Measurements from ENCODE around the gene NPHS1.
A peak's percentile ranks its signal among the peaks of the same experiment; 100 is the strongest.

DNA sequence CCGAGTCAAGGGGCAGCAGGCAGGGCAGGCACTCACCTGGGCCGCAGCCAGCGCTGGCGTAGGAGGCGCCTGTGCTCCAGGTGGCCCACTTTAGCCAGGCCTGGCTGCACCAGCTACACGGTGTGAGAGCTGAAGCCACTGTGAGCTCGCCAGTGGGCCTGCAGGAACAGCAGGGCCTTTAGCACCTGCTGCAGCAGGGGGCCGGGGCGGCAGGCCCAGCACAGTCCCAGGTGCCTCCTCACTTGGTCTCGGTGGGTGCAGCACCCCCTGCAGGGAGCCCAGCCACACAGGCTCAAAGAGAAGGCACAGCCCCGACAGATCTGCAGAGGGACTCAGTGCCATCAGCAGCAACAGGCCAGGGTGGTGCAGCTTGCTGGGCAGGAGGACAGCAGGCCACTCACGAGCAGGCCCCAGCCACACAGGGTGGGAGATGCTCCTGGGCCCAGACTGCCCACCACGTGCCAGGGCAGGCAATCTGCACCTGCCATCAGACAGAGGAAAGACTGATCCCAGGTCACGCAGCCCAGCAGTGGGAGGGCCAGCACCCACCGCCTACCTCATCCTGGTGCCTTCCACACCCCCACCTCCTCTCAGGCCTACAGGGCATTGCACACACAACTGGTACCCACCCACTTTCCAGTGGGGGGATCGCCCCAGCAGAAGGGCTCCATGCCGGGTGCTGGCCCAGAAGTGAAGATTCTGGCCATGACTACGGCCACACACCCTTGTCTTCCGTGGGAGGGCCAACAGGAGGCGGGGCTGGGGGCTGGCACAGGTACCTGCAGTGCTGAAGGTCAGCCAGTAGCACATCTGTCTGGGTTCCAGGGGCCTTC is 61.1 kb downstream of the NPHS1 start:
- TF ChIP-seq EP300 (conservative IDR thresholded peaks at IDR 0.05; ENCODE audit: poor library complexity, severe bottlenecking): no peak
- TF ChIP-seq POLR2AphosphoS5 (IDR thresholded peaks at IDR 0.05): no peak
- TF ChIP-seq, protein P1, sequence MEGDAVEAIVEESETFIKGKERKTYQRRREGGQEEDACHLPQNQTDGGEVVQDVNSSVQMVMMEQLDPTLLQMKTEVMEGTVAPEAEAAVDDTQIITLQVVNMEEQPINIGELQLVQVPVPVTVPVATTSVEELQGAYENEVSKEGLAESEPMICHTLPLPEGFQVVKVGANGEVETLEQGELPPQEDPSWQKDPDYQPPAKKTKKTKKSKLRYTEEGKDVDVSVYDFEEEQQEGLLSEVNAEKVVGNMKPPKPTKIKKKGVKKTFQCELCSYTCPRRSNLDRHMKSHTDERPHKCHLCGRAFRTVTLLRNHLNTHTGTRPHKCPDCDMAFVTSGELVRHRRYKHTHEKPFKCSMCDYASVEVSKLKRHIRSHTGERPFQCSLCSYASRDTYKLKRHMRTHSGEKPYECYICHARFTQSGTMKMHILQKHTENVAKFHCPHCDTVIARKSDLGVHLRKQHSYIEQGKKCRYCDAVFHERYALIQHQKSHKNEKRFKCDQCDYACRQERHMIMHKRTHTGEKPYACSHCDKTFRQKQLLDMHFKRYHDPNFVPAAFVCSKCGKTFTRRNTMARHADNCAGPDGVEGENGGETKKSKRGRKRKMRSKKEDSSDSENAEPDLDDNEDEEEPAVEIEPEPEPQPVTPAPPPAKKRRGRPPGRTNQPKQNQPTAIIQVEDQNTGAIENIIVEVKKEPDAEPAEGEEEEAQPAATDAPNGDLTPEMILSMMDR (IDR thresholded peaks at IDR 0.05; ENCODE audit: poor library complexity, severe bottlenecking): peak; percentile 29
- TF ChIP-seq EZH2 (IDR thresholded peaks at IDR 0.05; ENCODE audit: borderline replicate concordance, insufficient read depth, low read length, poor library complexity, severe bottlenecking): no peak
- no peak for TF ChIP-seq RAD21 (conservative IDR thresholded peaks at IDR 0.05)
- TF ChIP-seq MXI1 (conservative IDR thresholded peaks at IDR 0.05; ENCODE audit: poor library complexity, severe bottlenecking): no peak

All from neural cell (in vitro differentiated cells).